A673 (cell line): Measurements from ENCODE around the gene ZNF284.

Experiments used
- CTCF ChIP-seq: fragments of 300-800, 200-600 bp; sonication (generic); conservative IDR thresholded peaks from 2 replicates; pipeline ENCODE4 v1.5.1; 2017; ENCODE audit warnings: low read depth, mild to moderate bottlenecking, antibody characterized with exemption, low read length, moderate library complexity, mixed read lengths
- EZH2 ChIP-seq: fragments of 200-600 bp; sonication (generic); IDR thresholded peaks from 2 replicates; pipeline ENCODE4 v1.6.1; 2017; ENCODE audit warnings: borderline replicate concordance, low read depth, mild to moderate bottlenecking, mixed read lengths, antibody characterized with exemption, low read length; ENCODE audit not compliant: poor library complexity, severe bottlenecking

DNA sequence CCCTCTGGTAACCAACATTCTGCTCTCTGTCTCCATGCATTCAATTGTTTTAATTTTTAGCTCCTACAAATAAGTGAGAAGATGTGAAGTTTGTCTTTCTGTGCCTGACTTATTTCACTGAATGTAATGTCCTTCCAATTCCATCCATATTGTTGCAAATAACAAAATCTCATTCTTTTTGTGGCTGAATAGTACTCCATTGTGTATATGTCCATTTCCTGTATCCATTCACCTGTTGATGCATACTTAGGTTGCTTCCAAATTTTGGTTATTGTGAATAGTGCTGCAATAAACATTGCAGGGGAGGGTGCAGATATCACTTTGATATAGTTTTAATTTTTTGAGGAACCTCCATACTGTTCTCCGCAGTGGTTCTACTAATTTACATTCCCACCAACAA, 2.5 kb upstream of the ZNF284 start:
- TF ChIP-seq CTCF (no peak), EZH2 (no peak)
